ENCODE results near the gene NT5C. TPM values are rescaled to one million over a fixed set of nuclear protein-coding genes. Genes with fewer than 3 reads are reported as not detected.

NT5C gene
- total RNA-seq, 1 experiment from 2014 or later: 38.6 TPM

DNA sequence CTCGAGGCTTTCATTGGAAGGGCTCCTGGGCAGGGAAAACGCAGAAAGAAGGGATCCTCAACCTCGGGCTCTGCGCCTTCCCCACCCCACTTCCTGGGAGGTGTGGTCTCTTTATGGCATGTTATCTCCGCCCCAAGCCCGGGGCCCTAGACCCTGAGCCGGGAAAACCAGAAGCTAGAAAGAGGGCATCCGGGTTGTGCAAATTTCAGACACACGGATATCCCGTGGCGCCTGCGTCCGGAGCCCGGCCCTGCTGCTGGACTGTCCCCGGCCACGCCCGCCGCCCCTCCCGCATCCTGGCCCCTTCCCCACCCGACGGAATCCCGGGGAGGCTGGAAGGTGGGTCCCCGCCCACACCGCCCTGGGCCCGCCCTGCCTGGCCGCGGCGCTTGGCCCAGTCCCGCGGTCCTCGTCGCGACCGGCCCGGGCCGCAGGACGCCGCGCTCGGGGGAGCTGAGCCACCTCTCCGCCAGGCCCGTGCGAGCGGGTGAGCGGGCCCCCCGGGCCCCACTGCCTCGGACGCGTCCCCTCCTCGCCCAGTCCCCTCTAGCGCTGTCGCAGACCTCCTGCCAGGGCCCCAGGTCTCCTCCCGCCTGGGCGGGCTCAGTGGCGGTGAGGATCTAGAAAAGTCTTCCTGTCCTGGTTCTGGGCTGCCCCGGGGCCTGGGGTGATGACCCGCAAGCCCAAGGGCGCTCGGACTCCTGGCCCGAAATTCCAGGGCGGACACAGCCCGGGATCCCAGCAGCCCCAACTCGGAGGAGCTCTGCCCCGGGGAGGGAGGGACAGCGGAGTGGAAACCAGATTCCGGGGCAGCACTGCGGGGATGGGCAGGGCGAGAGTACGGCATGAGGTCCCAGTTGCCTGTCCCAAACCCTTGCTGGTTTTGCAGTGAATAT, 43.7 kb downstream of the NT5C start, which contains the start of gene SLC16A5:
Gene SLC16A5 (plus strand): TSS at position 397 of the 896 bp plus-strand sequence. CDS start 5,683 bp downstream, outside the sequence.
- Histone ChIP-seq H3K79me2 (ENCODE audit: low read depth) (peaks cover 62% of the 10 kb centered on the region), H3K4me1 (replicated peaks; ENCODE audit: insufficient read depth) (peaks cover 84% of the 10 kb centered on the region), H3F3A (ENCODE audit: insufficient read depth, low read depth) (peaks cover 82% of the 10 kb centered on the region), H3K9me2 (ENCODE audit: insufficient read depth) (no peaks in the 10 kb centered on the region), H3K27ac (peak within 1 kb of the TSS; percentile 91), H3K27me3 (ENCODE audit: insufficient read depth, low read depth) (no peaks in the 10 kb centered on the region), H3K4me3 (peak within 1 kb of the TSS; percentile 93), H4K20me1 (ENCODE audit: insufficient read depth) (peaks cover 4% of the 10 kb centered on the region; the same call in 1 of the 2 replicates), H3K4me2 (peak within 1 kb of the TSS; percentile 90), H2AFZ (peak within 1 kb of the TSS; percentile 72; the same call in 1 of the 2 replicates), H3K36me3 (ENCODE audit: low read depth) (no peaks in the 10 kb centered on the region), H3K9me3 (ENCODE audit: insufficient read depth, low read depth) (no peaks in the 10 kb centered on the region)
- intact Hi-C loops (cut with micrococcal nuclease; ENCODE audit: unreplicated experiment): no loop called here
- CTCF ChIA-PET: interaction anchor here (0.8 to 1.2 kb wide), 2 partner anchors 28 to 126 kb away, joined by 3 to 8 read pairs; no protein-coding TSS in a partner anchor
- POLR2A ChIA-PET (ENCODE audit: unreplicated experiment): interaction anchor here (0.6 to 1.7 kb wide), 12 partner anchors 9 to 1551 kb away, joined by 3 to 14 read pairs (median 4); partner anchors contain the start of genes FDXR and JPT1
- no TSS peak for BruUV-seq (replicated peaks)
- peak; percentile 93 to 98 for DNase-seq
- TF ChIP-seq, protein P1, sequence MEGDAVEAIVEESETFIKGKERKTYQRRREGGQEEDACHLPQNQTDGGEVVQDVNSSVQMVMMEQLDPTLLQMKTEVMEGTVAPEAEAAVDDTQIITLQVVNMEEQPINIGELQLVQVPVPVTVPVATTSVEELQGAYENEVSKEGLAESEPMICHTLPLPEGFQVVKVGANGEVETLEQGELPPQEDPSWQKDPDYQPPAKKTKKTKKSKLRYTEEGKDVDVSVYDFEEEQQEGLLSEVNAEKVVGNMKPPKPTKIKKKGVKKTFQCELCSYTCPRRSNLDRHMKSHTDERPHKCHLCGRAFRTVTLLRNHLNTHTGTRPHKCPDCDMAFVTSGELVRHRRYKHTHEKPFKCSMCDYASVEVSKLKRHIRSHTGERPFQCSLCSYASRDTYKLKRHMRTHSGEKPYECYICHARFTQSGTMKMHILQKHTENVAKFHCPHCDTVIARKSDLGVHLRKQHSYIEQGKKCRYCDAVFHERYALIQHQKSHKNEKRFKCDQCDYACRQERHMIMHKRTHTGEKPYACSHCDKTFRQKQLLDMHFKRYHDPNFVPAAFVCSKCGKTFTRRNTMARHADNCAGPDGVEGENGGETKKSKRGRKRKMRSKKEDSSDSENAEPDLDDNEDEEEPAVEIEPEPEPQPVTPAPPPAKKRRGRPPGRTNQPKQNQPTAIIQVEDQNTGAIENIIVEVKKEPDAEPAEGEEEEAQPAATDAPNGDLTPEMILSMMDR (conservative IDR thresholded peaks at IDR 0.05): no peak
- TF ChIP-seq EZH2 (IDR thresholded peaks at IDR 0.05; ENCODE audit: low read depth): no peak

DNA sequence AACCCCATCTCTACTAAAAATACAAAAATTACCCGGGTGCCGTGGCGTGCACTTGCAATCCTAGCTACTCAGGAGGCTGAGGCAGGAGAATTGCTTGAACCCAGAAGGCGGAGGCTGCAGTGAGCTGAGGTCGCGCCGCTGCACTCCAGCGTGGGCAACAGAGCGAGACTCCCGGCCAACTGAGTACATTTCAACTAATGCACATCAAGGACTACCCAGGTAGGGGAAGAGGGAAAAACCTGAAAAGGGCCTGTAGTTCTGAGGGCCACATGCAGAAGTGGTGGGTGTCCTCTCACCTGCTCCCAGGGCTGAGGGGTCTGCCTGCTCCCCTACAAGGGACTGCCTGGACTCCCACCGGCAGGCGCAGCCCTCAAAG, 44.4 kb downstream of the NT5C start:
- Histone ChIP-seq H3K4me2 (peak overlapping the region; percentile 90), H3K27ac (peak overlapping the region; percentile 91), H3K36me3 (ENCODE audit: low read depth) (no peaks in the 10 kb centered on the region), H3K27me3 (ENCODE audit: insufficient read depth, low read depth) (no peaks in the 10 kb centered on the region), H2AFZ (no peak overlapping the region), H3K4me3 (peak overlapping the region; percentile 93), H3K4me1 (replicated peaks; ENCODE audit: insufficient read depth) (peaks cover 84% of the 10 kb centered on the region), H3K79me2 (ENCODE audit: low read depth) (peaks cover 55% of the 10 kb centered on the region), H3K9me3 (ENCODE audit: insufficient read depth, low read depth) (no peaks in the 10 kb centered on the region), H4K20me1 (ENCODE audit: insufficient read depth) (no peaks in the 10 kb centered on the region), H3K9me2 (ENCODE audit: insufficient read depth) (no peaks in the 10 kb centered on the region), H3F3A (ENCODE audit: insufficient read depth, low read depth) (peaks cover 82% of the 10 kb centered on the region)
- POLR2A ChIA-PET (ENCODE audit: unreplicated experiment): interaction anchor here (0.6 to 1.7 kb wide), 5 partner anchors 8 to 1551 kb away, joined by 3 to 14 read pairs (median 5); partner anchors contain the start of gene JPT1
- CTCF ChIA-PET: interaction anchor here (1.2 kb wide), 1 partner anchor 125 kb away, joined by 3 read pairs; no protein-coding TSS in a partner anchor
- BruUV-seq (replicated peaks): TSS peak; percentile 77
- TF ChIP-seq, protein P1 (conservative IDR thresholded peaks at IDR 0.05): no peak
- no peak for TF ChIP-seq EZH2 (IDR thresholded peaks at IDR 0.05; ENCODE audit: low read depth)
- DNase-seq: no peak
- intact Hi-C loops (cut with micrococcal nuclease; ENCODE audit: unreplicated experiment): no loop called here

DNA sequence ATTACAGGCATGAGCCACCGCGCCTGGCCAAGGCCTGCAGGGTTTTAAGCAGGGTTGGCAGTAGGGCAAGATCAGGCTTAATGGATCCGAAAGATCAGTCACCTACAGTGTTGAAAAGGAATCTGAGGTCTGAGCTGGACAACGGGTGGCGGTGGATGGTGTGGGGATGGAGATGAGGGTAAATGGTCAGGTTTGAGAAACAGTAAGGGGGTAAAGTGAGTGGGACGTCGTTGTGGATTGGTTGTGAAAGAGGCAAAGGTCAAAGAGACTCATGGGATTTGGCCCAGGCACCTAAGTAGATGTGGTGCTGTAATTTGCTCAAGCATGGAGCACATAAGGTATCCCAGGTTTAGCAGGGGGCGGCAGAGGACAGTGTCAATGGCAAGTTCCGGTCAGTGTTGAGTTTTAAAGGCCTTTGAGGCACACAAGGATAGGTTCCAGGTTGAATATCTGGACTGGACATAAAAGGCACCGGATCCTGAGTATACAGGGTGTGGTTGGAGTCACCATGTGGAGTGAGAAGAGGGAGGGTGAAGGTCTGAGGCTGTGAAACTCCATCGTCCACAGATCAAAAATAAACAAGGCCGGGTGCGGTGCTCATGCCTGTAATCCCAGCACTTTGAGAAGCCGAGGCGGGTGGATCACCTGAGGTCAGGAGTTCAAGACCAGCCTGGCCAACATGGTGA, 44.9 kb downstream of the NT5C start:
- ChIA-PET POLR2A (ENCODE audit: unreplicated experiment) (no interaction called here), CTCF (no interaction called here)
- no peaks in the 10 kb centered on the region for H3K9me3 ChIP-seq (ENCODE audit: insufficient read depth, low read depth)
- H3F3A ChIP-seq (ENCODE audit: insufficient read depth, low read depth): peaks cover 78% of the 10 kb centered on the region
- no peak overlapping the region for H2AFZ ChIP-seq
- H3K79me2 ChIP-seq (ENCODE audit: low read depth): peaks cover 50% of the 10 kb centered on the region
- BruUV-seq (replicated peaks): no TSS peak
- intact Hi-C loops (cut with micrococcal nuclease; ENCODE audit: unreplicated experiment): no loop called here
- H3K4me2 ChIP-seq: peak overlapping the region; percentile 90
- peak overlapping the region; percentile 93 for H3K4me3 ChIP-seq
- peak; percentile 31 to 58 for DNase-seq
- no peaks in the 10 kb centered on the region for H4K20me1 ChIP-seq (ENCODE audit: insufficient read depth)
- TF ChIP-seq, protein P1 (conservative IDR thresholded peaks at IDR 0.05): no peak
- no peak for TF ChIP-seq EZH2 (IDR thresholded peaks at IDR 0.05; ENCODE audit: low read depth)
- peaks cover 81% of the 10 kb centered on the region for H3K4me1 ChIP-seq (replicated peaks; ENCODE audit: insufficient read depth)
- H3K9me2 ChIP-seq (ENCODE audit: insufficient read depth): no peaks in the 10 kb centered on the region
- peak overlapping the region; percentile 91 for H3K27ac ChIP-seq
- H3K36me3 ChIP-seq (ENCODE audit: low read depth): no peaks in the 10 kb centered on the region
- H3K27me3 ChIP-seq (ENCODE audit: insufficient read depth, low read depth): no peaks in the 10 kb centered on the region
